ENCODE data around the gene SP3. TPM values are rescaled to one million over a fixed set of nuclear protein-coding genes. Genes with fewer than 3 reads are reported as not detected.

SP3 gene
- total and polyA plus RNA-seq, 2 of the 8 experiments (the other 6 are each of a cell fraction or from before 2014, with no cell fraction given), result 31.0 to 92.1 TPM

DNA sequence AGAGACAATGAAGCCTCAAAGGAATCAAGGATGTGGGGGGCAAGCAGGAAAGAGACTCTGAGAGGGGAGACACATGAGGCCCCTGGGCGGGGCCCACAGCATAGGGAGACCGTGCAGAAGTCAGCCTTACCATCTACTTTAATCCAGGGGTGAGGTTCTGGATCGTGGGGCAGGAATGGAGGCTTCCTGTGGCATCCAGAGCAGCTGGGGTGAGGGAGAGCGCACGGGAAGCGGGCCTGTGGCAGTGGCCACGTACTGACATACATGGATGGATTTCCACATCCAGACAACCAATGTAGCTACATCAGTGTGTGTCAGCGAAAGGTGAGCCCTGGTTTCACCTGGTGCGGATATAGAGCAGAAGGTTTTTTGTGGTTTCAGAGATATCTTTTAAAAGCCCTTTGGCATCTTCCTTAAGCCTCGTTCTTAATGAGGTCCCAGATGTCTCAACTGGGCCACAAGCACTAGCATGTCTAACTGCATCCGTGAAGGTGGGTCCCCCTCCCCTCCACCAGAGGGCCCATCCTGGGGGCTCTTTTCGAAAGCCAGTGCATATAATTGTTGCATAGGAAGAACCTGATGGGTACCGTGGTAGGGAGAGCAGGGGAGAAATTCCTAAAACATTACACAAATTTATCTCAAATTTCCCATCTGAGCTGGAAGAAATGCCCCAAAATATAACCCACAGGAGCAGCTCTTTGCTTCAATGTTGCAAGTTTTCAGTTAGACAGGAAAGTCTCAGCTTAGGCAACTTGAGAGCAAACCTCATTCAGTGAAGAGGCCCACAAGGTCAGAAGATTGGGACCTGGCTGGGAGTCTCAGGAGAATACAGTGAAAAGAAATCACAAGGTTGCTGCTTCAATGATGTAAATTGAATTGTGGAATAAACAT lies 90.9 kb downstream of the SP3 start:
- Histone ChIP-seq H3K27me3 (replicated peaks in 1 of 4; ENCODE audit: control insufficient read depth in 3 of 4, extremely low read depth in 1 of 4, insufficient read depth in 3 of 4, low read length in 3 of 4) (no peaks in the 10 kb centered on the region), H3K4me2 (ENCODE audit: insufficient read depth in 1 of 2, low read depth in 2 of 2, low read length in 2 of 2) (no peak overlapping the region), H3K23me2 (ENCODE audit: low read depth, low read length) (no peaks in the 10 kb centered on the region), H2AK5ac (ENCODE audit: low read depth, low read length) (no peak overlapping the region), H3K4ac (replicated peaks; ENCODE audit: insufficient read length, low read depth, low read length) (no peak overlapping the region), H3K18ac (ENCODE audit: extremely low read depth, low read length) (no peak overlapping the region), H3K27ac (ENCODE audit: low read depth, low read length) (no peak overlapping the region), H3K79me2 (ENCODE audit: control insufficient read depth in 1 of 2, insufficient read depth in 2 of 2, low read length in 2 of 2) (no peaks in the 10 kb centered on the region), H3K4me1 (replicated peaks in 1 of 4; ENCODE audit: control insufficient read depth in 3 of 4, insufficient read depth in 4 of 4, low read length in 3 of 4) (peaks cover 0 to 3% (median 0%) of the 10 kb centered on the region in 4 experiments; a peak in 1 of 7 replicates), H3K9ac (replicated peaks in 1 of 4; ENCODE audit: extremely low read depth in 1 of 4, low read depth in 3 of 4, low read length in 3 of 4) (no peak overlapping the region), H4K20me1 (replicated peaks in 1 of 2; ENCODE audit: control insufficient read depth in 1 of 2, insufficient read depth in 2 of 2, low read length in 2 of 2) (no peaks in the 10 kb centered on the region), H2BK120ac (replicated peaks; ENCODE audit: low read depth, low read length) (no peak overlapping the region), H3K9me3 (ENCODE audit: insufficient read depth in 2 of 2, low read depth in 1 of 2, low read length in 1 of 2) (no peaks in the 10 kb centered on the region), H3K79me1 (ENCODE audit: low read depth, low read length) (no peaks in the 10 kb centered on the region), H2AFZ (ENCODE audit: low read length) (no peak overlapping the region), H2BK15ac (ENCODE audit: low read length) (no peak overlapping the region; the same call in 1 of the 2 replicates), H3K14ac (ENCODE audit: insufficient read length) (no peak overlapping the region), H3K36me3 (ENCODE audit: control insufficient read depth in 2 of 4, insufficient read depth in 4 of 4, low read length in 3 of 4) (no peaks in the 10 kb centered on the region), H4K5ac (ENCODE audit: insufficient read length, low read depth, low read length) (no peak overlapping the region), H3K4me3 (ENCODE audit: extremely low read depth in 1 of 4, insufficient read depth in 2 of 4, low read depth in 3 of 4, low read length in 4 of 4) (no peak overlapping the region), H2BK5ac (ENCODE audit: low read depth, low read length) (no peak overlapping the region), H3K23ac (ENCODE audit: insufficient read length) (no peak overlapping the region), H2BK20ac (ENCODE audit: low read length) (no peak overlapping the region), H2BK12ac (ENCODE audit: low read depth, low read length) (no peak overlapping the region), H4K91ac (replicated peaks; ENCODE audit: insufficient read length, low read length) (no peak overlapping the region), H3K56ac (replicated peaks; ENCODE audit: insufficient read length, low read depth, low read length) (no peak overlapping the region), H4K8ac (ENCODE audit: extremely low read depth, insufficient read depth, low read length) (no peak overlapping the region)
- no peak for TF ChIP-seq SIX5 (IDR thresholded peaks at IDR 0.05; ENCODE audit: low read depth, low read length)
- TF ChIP-seq, protein P1, sequence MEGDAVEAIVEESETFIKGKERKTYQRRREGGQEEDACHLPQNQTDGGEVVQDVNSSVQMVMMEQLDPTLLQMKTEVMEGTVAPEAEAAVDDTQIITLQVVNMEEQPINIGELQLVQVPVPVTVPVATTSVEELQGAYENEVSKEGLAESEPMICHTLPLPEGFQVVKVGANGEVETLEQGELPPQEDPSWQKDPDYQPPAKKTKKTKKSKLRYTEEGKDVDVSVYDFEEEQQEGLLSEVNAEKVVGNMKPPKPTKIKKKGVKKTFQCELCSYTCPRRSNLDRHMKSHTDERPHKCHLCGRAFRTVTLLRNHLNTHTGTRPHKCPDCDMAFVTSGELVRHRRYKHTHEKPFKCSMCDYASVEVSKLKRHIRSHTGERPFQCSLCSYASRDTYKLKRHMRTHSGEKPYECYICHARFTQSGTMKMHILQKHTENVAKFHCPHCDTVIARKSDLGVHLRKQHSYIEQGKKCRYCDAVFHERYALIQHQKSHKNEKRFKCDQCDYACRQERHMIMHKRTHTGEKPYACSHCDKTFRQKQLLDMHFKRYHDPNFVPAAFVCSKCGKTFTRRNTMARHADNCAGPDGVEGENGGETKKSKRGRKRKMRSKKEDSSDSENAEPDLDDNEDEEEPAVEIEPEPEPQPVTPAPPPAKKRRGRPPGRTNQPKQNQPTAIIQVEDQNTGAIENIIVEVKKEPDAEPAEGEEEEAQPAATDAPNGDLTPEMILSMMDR (IDR thresholded peaks at IDR 0.05; ENCODE audit: control extremely low read depth in 1 of 3, insufficient read depth in 1 of 3, low read depth in 1 of 3, low read length in 3 of 3), result peak in 2 of 3 experiments; percentile 6 to 8; a peak in 1 of 4 replicates
- no peak for FAIRE-seq
- POLR2A ChIA-PET (ENCODE audit: partially characterized antibody), result interaction anchor here (0.6 kb wide), 1 partner anchor 1029 kb away, joined by 3 read pairs; no protein-coding TSS in a partner anchor
- WGBS, 2 experiments (ENCODE audit: extremely low coverage in 1 of 2, insufficient coverage in 1 of 2, insufficient read length in 1 of 2, insufficient replicate concordance in 2 of 2, low coverage in 1 of 2, low lambda C conversion rate in 2 of 2, missing lambda C conversion rate in 1 of 2), result 75% methylated on average over 12 of the region's 13 CpGs; no CpG with 5 or more reads in 1 of the 2 experiments
- CTCF ChIA-PET (ENCODE audit: partially characterized antibody), result interaction anchor here (0.6 to 3.3 kb wide), 11 partner anchors 8 to 474 kb away, joined by 3 to 12 read pairs (median 4); no protein-coding TSS in a partner anchor
- DNase-seq (ENCODE audit: low read depth in 1 of 2, low spot score in 2 of 2), result no peak

Data from H1 (cell line).